ENCODE data around the gene NPM3.

NPM3 gene

GRCh38 chr10:101774589-101775272, 8.5 kb downstream of the NPM3 start:
- no peak for DNase-seq (ENCODE audit: low read depth)

DNA sequence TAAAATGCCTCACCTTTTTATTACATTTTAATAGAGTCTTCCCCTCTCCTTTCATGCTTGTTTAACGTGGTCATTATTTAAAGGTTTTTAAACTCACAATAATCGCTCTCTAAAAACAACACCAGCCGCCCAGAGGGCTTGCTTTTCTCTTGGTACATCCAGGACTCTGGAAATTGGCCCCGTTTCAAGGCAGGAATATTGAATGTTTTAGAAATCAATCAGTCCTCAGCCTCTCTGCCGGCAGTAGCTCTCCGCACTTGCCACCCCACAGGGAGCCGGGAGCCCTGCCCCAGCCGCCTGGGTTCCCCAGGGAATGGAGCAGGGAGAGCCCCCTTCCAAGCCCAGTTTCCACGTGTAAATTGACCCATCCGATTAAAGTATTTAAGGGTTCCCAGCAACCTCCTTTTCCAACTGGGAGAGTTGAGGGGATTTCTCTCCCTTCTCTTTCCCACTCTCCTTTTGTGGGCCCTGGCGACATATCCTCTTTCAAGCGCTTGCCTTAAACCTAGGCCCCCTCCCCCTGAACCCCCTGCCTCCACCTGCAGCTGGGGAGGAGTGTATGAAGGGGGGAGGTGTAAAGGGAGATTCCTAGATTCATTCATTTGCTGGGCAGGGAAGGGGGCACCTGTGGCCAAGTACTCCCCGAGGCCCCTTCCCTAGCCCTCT, 9.2 kb downstream of the NPM3 start:
- DNase-seq (ENCODE audit: low read depth) = no peak

- no peak for DNase-seq (ENCODE audit: low read depth)
Observed at GRCh38 chr10:101772895-101773761, 10.1 kb downstream of the NPM3 start.

DNA sequence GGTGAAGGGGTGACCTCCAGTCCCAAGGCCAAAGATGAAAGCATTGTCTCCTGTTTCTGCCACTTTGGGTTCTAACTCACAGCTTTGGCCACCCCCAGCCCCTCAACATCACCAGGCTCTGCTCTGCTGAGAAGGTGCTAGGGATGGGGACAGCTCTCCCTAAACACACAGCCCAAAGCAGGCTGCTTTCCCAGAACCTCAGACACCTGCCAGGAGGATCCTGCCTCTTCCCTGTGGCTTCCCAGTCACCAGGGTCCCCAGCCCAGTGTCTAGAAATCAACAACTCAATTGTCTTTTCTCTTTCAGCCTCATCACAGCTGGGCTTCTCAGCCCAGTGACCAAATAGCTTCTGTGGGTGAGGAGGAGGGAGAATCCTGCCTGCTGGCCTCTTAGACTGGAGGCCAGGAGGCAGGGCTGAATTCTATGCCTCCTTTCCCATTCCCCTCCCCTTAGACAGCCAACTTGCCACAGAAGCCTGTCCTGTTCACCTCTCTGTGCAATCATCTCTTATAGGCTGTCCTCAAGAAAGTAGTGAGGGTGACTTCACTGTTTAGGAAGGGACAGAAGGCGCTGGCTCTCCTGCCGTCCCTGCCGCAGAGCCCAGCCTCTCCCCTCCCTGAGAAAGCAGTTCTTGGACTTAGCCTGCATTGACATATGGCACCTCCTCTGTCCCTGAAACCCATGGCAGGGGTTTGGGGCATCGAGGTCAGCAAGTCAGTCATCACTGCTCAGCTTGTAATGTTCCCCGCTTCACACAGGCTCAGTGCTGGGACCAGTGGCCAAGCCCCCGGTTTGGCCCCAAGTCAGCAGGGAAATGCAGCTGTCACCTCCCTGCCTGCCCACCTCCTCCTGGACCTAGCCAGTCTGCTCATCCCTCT, 11.0 kb downstream of the NPM3 start:
- DNase-seq (ENCODE audit: low read depth) = no peak

- no peak for DNase-seq (ENCODE audit: low read depth)
Observed at GRCh38 chr10:101771380-101771779, 11.9 kb downstream of the NPM3 start.

- DNase-seq (ENCODE audit: low read depth) = no peak
Observed at GRCh38 chr10:101770331-101771215, 12.7 kb downstream of the NPM3 start.

- no peak for DNase-seq (ENCODE audit: low read depth)
Observed at GRCh38 chr10:101769541-101770180, 13.6 kb downstream of the NPM3 start.

DNA sequence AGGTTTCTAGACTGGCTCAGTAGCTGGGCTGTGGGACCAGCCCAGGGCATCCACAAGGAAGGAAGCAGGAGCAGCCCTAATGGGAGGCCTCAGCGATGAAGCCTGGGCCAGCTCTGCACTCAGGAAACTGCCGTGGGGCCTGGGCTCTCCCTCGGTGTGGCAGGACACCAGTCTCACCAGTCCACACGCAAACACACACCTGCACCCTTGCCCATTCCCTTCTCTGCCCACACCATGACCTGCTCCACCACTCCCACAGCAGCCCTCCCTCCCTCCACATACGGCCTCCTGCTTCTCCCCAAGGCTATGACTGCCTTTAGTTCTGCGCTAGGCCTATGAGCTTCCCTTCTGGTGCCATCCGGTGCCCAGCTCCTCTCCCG, 14.5 kb downstream of the NPM3 start:
- no peak for DNase-seq (ENCODE audit: low read depth)

- DNase-seq (ENCODE audit: low read depth) = no peak
Observed at GRCh38 chr10:101767966-101768790, 15.1 kb downstream of the NPM3 start.

GRCh38 chr10:101767600-101767945, 15.7 kb downstream of the NPM3 start:
- DNase-seq (ENCODE audit: low read depth) = no peak

DNA sequence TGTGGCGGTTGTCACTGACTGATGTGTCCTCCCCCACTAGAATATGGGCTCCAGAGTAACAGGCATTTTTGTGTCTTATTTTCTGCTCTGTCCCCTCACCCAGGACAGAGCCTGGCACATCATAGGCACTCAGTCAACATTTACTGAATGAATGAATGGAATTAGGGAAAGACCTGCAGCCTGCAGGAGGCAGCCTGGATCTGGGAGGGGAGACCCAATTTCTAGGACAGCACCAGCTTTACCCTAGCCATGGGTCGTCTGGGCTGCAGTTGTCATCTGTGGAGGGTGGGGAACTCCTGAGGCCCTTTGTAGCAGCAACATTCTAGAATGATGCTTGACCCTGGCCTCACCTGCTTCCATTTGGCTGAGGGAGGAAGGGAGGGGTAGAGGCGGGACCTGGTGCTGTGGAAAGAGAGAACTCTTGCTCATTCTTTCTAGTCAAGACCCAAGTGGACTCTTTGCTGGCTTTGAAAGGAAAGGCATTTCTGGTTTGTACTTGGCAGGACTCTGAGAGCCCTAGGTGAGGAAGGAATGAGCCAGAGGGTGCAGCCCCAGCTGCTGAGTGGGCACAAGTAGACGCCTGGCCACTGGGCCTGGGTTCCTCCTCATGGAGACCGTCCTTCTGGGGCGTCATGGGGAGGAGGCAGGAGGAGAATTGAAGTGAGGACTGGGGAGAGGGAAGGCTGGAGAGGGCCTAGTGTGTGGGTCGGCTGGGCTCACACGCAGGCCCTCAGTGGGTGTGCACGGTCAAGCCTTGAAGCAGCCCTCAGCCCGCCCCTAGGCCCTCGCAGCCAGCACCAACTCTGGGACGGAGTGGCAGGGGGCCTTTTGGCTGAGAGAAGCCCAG, 16.3 kb downstream of the NPM3 start:
- no peak for DNase-seq (ENCODE audit: low read depth)

- no peak for DNase-seq (ENCODE audit: low read depth)
Observed at GRCh38 chr10:101766306-101766705, 16.9 kb downstream of the NPM3 start.

- no peak for DNase-seq (ENCODE audit: low read depth)
Observed at GRCh38 chr10:101763141-101763846, 20.0 kb downstream of the NPM3 start.

- no peak for DNase-seq (ENCODE audit: low read depth)
Observed at GRCh38 chr10:101762736-101763135, 20.5 kb downstream of the NPM3 start.

- DNase-seq (ENCODE audit: low read depth) = no peak
Observed at GRCh38 chr10:101761226-101761625, 22.0 kb downstream of the NPM3 start.

GRCh38 chr10:101760510-101760909, 22.7 kb downstream of the NPM3 start:
- no peak for DNase-seq (ENCODE audit: low read depth)

GRCh38 chr10:101759309-101760247, 23.7 kb downstream of the NPM3 start:
- DNase-seq (ENCODE audit: low read depth) = no peak

All from GM04503 (cell line).